Neutrophil (primary cell): ENCODE results near the gene NDST1.
A peak's percentile ranks its signal among the peaks of the same experiment; 100 is the strongest.

Experiments
- H3K27ac ChIP-seq: fragments of 200-600 bp; sonication (generic); 2 replicates; pipeline ENCODE4 v1.5.1; 2016; ENCODE audit warnings: mild to moderate bottlenecking, moderate library complexity
- H3K27me3 ChIP-seq: fragments of 200-600 bp; sonication (generic); 2 replicates; pipeline ENCODE4 v1.6.0; 2016; ENCODE audit warnings: mild to moderate bottlenecking
- H3K36me3 ChIP-seq: fragments of 200-600 bp; sonication (generic); 2 replicates; pipeline ENCODE4 v1.5.1; 2017
- H3K4me1 ChIP-seq, 2 experiments: fragments of 200-600 bp in 1 of 2; sonication (generic) in 1 of 2; 1 replicate in 1 of 2; 2 replicates in 1 of 2; pipeline versions ENCODE4 v1.5.1 to v1.6.1; 2013 to 2016; ENCODE audit warnings: low read depth in 1 of 2, low read length in 1 of 2, mild to moderate bottlenecking in 1 of 2, moderate library complexity in 1 of 2; ENCODE audit not compliant: control insufficient read depth in 1 of 2, insufficient read depth in 1 of 2
- H3K4me3 ChIP-seq, 2 experiments: fragments of 200-600 bp in 1 of 2; sonication (generic) in 1 of 2; 1 replicate in 1 of 2; 2 replicates in 1 of 2; pipeline ENCODE4 v1.5.1; 2013 to 2016; ENCODE audit warnings: low read depth in 1 of 2, low read length in 1 of 2, mild to moderate bottlenecking in 1 of 2, moderate library complexity in 1 of 2
- H3K9me3 ChIP-seq: fragments of 200-600 bp; sonication (generic); 2 replicates; pipeline ENCODE4 v1.5.1; 2016
- TF ChIP-seq, protein P1 (sequence below): fragments of 200-600 bp; sonication (generic); IDR thresholded peaks from 2 replicates; pipeline ENCODE4 v1.5.1; 2016; ENCODE audit warnings: antibody characterized with exemption

The NDST1 gene

DNA sequence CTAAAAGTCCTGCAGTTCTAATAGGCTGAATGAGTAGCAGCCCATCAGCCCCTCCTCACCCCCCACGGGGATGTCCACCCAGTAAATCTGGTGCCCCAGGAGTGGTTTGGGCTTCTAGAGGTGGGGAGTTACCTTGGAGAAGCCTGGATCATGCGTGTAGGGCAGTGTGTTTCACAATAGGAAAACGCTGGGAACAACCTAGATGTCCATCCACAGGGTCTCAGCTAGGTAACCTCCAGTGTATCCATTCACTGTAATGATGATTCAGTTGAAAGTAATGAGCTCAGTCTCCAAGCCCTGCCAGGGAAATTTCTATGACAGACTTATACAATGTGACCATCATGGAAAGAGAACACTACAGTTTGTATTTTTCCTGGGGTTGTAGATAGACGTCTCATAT, 51.8 kb downstream of the NDST1 start:
- Histone ChIP-seq H3K9me3 (no peaks in the 10 kb centered on the region), H3K4me1 (no peaks in the 10 kb centered on the region), H3K36me3 (peaks cover 44% of the 10 kb centered on the region), H3K4me3 (no peak overlapping the region), H3K27ac (no peak overlapping the region), H3K27me3 (no peaks in the 10 kb centered on the region)
- TF ChIP-seq, protein P1, sequence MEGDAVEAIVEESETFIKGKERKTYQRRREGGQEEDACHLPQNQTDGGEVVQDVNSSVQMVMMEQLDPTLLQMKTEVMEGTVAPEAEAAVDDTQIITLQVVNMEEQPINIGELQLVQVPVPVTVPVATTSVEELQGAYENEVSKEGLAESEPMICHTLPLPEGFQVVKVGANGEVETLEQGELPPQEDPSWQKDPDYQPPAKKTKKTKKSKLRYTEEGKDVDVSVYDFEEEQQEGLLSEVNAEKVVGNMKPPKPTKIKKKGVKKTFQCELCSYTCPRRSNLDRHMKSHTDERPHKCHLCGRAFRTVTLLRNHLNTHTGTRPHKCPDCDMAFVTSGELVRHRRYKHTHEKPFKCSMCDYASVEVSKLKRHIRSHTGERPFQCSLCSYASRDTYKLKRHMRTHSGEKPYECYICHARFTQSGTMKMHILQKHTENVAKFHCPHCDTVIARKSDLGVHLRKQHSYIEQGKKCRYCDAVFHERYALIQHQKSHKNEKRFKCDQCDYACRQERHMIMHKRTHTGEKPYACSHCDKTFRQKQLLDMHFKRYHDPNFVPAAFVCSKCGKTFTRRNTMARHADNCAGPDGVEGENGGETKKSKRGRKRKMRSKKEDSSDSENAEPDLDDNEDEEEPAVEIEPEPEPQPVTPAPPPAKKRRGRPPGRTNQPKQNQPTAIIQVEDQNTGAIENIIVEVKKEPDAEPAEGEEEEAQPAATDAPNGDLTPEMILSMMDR = no peak

DNA sequence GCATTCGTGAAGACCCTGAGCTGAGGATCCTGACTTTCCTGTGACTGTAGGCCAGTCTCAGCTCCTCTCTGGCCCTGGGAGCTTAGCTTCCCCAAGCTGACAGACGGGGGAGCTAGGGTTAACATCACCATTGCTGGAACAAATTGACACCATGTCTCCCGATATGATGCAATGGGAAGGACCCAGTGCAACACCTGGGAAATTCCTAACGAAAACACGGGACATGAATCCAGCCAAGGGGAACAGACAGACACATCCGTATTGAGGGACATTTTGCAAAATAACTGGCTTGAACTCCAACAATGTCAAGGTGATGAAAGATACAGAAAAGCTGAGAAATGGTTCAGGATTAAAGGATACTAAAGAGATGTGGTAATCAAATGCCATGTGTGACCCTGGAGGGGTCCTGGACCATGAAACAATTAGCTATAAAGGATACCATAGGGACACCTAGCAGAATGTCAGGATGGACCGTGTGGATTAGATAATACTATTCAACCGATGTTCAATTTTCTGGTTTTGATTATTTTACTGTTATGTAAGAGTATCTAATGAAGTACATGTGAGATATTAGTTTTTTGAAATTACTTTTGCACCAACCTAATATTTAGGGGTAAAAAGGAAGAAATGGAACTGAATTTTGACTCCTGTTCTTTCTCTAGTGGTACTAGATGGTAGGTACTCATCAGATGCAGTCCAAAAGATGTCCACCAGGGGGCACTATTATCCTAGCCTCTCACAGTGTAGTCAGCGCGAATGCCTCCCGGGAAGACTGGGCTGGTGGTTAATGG, 52.7 kb downstream of the NDST1 start:
- Histone ChIP-seq H3K36me3 (peaks cover 35% of the 10 kb centered on the region), H3K4me3 (no peak overlapping the region), H3K27me3 (no peaks in the 10 kb centered on the region), H3K9me3 (no peaks in the 10 kb centered on the region), H3K4me1 (no peaks in the 10 kb centered on the region), H3K27ac (no peak overlapping the region)
- TF ChIP-seq, protein P1 = peak; percentile 86

DNA sequence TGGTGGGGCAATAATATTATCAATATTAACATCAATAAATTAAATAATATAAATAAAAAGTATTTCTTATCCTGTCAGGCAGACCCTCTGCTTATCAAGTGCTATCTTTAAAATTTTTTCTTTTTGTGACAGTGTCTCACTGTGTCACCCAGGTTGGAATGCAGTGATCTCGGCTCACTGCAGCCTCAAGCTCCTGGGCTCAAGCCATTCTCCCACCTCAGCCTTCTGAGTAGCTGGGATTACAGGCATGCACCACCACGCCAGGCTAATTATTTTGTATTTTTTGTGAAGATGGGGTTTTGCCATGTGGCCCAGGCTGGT, 53.2 kb downstream of the NDST1 start:
- peaks cover 30% of the 10 kb centered on the region for H3K36me3 ChIP-seq
- TF ChIP-seq, protein P1 = no peak

DNA sequence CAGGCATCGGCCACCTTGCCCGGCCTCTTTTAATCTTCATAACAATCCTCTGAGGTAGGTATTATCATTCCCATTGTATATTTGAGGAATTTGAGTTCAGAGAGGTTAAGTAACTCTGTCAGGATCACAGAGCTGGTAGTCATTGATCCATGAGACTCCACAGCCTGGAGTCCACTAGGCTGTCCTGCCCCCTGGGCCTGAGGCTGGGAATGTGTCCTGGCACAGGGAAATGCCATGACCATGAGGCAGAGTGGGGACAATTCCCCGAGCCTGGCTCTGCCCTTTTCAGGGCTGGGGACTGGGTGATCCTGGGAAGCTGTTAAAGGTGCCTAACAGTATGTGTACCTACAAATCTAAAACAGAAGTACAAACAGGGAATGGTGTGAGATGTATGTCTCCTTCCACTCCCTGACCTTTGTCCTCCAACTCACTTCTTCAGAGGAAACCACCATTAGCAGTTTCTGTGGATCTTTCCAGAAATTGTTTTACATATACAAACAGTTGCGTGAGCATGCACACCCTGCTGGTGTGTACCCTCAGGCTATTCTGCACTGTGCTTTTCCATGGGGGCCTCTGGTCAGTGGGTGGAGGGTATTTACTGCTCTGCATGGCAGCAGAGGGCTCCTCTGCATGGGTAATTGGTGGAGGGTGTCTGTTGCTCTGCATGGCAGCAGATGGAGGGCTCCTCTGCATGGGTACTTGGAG, 53.8 kb downstream of the NDST1 start:
- no peak overlapping the region for H3K4me3 ChIP-seq
- peaks cover 24% of the 10 kb centered on the region for H3K36me3 ChIP-seq
- no peaks in the 10 kb centered on the region for H3K9me3 ChIP-seq
- peaks cover under 1% of the 10 kb centered on the region in 2 experiments for H3K4me1 ChIP-seq
- H3K27me3 ChIP-seq = no peaks in the 10 kb centered on the region
- H3K27ac ChIP-seq = no peak overlapping the region
- TF ChIP-seq, protein P1 = no peak

More for the DNA sequence above, 53.2 kb downstream of the NDST1 start:
- no peaks in the 10 kb centered on the region for H3K27me3 ChIP-seq
- H3K27ac ChIP-seq = no peak overlapping the region
- no peaks in the 10 kb centered on the region for H3K9me3 ChIP-seq
- H3K4me1 ChIP-seq = no peaks in the 10 kb centered on the region
- no peak overlapping the region for H3K4me3 ChIP-seq

DNA sequence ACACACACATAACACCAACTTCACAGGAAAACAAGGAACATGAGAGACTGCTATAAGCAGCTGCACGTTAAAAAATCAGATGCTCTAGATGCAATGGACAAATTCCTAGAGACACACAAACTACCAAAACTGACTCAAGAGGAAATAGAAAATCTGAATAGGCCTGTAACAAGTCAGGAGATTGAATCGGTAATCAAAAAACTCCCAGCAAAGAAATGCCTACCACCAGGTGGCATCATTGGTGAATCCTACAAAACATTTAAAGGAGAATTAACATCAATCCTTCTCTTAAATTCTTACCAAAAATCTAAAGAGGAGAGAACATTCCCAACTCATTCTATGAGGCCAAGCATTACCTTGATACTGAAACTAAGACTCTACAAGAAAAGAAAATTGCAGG, 54.9 kb downstream of the NDST1 start:
- H3K4me3 ChIP-seq = no peak overlapping the region

More for the DNA sequence above, 54.9 kb downstream of the NDST1 start:
- Histone ChIP-seq H3K4me1 (peaks cover 9 to 10% of the 10 kb centered on the region in 2 experiments), H3K27me3 (no peaks in the 10 kb centered on the region), H3K9me3 (no peaks in the 10 kb centered on the region), H3K36me3 (peaks cover 13% of the 10 kb centered on the region), H3K27ac (no peak overlapping the region)
- TF ChIP-seq, protein P1 = no peak
